Calu3 (cell line): ENCODE results near the gene PPP2R1B. TPM values are rescaled to one million over a fixed set of nuclear protein-coding genes. Genes with fewer than 3 reads are reported as not detected.

Experiments used
- BruUV-seq: library from RNA; stranded (reverse); fragments of 400-500 nt; replicated peaks from 2 replicates; lab custom pipeline; 2021; lab: Mats Ljungman, UMichigan
- CTCF ChIA-PET: fragments of 300-600 bp; sonication (Branson Sonifier 250); formaldehyde crosslinking; loops from one replicate; lab custom pipeline; 2022; ENCODE audit warnings: antibody characterized with exemption; lab: Charles Lee
- DNase-seq: peaks from one replicate; pipeline ENCODE4 v3.0.0; 2022
- H3K27ac Mint-ChIP-seq: one replicate; pipeline ENCODE4 v1.8.0; 2022; ENCODE audit warnings: mixed read lengths; ENCODE audit not compliant: unreplicated experiment
- H3K27me3 Mint-ChIP-seq: one replicate; pipeline ENCODE4 v1.8.0; 2022; ENCODE audit warnings: mixed read lengths; ENCODE audit not compliant: unreplicated experiment
- H3K36me3 Mint-ChIP-seq: one replicate; pipeline ENCODE4 v1.8.0; 2022; ENCODE audit warnings: mild to moderate bottlenecking, moderate library complexity, mixed read lengths; ENCODE audit not compliant: insufficient read depth, unreplicated experiment
- H3K4me1 Mint-ChIP-seq: one replicate; pipeline ENCODE4 v1.8.0; 2022; ENCODE audit warnings: mild to moderate bottlenecking, low read depth, mixed read lengths; ENCODE audit not compliant: unreplicated experiment
- H3K4me3 Mint-ChIP-seq: one replicate; pipeline ENCODE4 v1.8.0; 2022; ENCODE audit warnings: mild to moderate bottlenecking, low read depth, moderate library complexity, mixed read lengths; ENCODE audit not compliant: unreplicated experiment
- H3K9me3 Mint-ChIP-seq: one replicate; pipeline ENCODE4 v1.8.0; 2022; ENCODE audit warnings: low read depth, mixed read lengths; ENCODE audit not compliant: unreplicated experiment
- intact Hi-C: fragments of 100-400 bp; cut with micrococcal nuclease; formaldehyde crosslinking; loops from one replicate; pipeline ENCODE4 v1.10.0; 2022; ENCODE audit not compliant: unreplicated experiment
- total RNA-seq: library from RNA; stranded (reverse); gene quantifications from 2 replicates; pipeline ENCODE4 v1.2.3, GENCODE V29; 2022
- TF ChIP-seq, protein P1 (sequence below): fragments of 200-600 bp; IDR thresholded peaks from one replicate; pipeline ENCODE4 v1.8.0; 2022; ENCODE audit warnings: antibody characterized with exemption; ENCODE audit not compliant: unreplicated experiment

The PPP2R1B gene
- total RNA-seq, 1 experiment from 2014 or later = 24.0 TPM

DNA sequence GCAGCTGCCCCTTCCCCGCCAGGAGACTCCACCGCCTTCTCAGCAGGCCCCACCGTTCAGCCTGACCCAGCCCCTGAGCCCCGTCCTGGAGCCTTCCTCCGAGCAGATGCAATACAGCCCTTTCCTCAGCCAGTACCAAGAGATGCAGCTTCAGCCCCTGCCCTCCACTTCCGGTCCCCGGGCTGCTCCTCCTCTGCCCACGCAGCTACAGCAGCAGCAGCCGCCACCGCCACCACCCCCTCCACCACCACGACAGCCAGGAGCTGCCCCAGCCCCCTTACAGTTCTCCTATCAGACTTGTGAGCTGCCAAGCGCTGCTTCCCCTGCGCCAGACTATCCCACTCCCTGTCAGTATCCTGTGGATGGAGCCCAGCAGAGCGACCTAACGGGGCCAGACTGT, 42.6 kb downstream of the PPP2R1B start:
- Mint-ChIP-seq H3K27me3 (no peaks in the 10 kb centered on the region), H3K4me1 (peaks cover 4% of the 10 kb centered on the region), H3K9me3 (no peaks in the 10 kb centered on the region), H3K4me3 (no peak overlapping the region), H3K36me3 (peaks cover 22% of the 10 kb centered on the region), H3K27ac (no peak overlapping the region)
- CTCF ChIA-PET = no interaction called here
- no TSS peak for BruUV-seq
- no peak for DNase-seq
- TF ChIP-seq, protein P1, sequence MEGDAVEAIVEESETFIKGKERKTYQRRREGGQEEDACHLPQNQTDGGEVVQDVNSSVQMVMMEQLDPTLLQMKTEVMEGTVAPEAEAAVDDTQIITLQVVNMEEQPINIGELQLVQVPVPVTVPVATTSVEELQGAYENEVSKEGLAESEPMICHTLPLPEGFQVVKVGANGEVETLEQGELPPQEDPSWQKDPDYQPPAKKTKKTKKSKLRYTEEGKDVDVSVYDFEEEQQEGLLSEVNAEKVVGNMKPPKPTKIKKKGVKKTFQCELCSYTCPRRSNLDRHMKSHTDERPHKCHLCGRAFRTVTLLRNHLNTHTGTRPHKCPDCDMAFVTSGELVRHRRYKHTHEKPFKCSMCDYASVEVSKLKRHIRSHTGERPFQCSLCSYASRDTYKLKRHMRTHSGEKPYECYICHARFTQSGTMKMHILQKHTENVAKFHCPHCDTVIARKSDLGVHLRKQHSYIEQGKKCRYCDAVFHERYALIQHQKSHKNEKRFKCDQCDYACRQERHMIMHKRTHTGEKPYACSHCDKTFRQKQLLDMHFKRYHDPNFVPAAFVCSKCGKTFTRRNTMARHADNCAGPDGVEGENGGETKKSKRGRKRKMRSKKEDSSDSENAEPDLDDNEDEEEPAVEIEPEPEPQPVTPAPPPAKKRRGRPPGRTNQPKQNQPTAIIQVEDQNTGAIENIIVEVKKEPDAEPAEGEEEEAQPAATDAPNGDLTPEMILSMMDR = no peak
- intact Hi-C loops = no loop called here

DNA sequence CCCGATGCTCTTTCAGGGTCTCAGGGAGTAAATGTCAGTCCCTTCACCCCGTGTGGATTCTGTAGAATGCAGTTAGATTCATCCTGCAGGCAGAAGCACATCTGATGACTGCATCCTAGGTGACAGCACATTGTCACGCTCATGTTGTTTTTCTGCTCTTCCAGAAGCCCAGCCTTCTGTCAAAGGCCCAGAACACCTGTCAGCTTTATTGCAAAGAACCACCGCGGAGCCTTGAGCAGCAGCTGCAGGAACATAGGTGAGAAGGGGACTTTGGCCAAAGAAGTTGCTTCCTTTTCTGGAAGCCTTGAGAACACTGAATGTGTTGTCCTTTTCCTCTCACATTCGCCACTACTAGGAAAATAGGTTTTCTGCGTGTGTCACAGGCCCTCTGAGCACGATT, 43.7 kb downstream of the PPP2R1B start:
- H3K36me3 Mint-ChIP-seq = peaks cover 27% of the 10 kb centered on the region
- TF ChIP-seq, protein P1 = no peak
- DNase-seq = no peak
- intact Hi-C loops = no loop called here
- peaks cover 15% of the 10 kb centered on the region for H3K4me1 Mint-ChIP-seq
- H3K9me3 Mint-ChIP-seq = no peaks in the 10 kb centered on the region
- CTCF ChIA-PET = no interaction called here
- BruUV-seq = no TSS peak
- no peak overlapping the region for H3K4me3 Mint-ChIP-seq
- H3K27me3 Mint-ChIP-seq = no peaks in the 10 kb centered on the region
- no peak overlapping the region for H3K27ac Mint-ChIP-seq

DNA sequence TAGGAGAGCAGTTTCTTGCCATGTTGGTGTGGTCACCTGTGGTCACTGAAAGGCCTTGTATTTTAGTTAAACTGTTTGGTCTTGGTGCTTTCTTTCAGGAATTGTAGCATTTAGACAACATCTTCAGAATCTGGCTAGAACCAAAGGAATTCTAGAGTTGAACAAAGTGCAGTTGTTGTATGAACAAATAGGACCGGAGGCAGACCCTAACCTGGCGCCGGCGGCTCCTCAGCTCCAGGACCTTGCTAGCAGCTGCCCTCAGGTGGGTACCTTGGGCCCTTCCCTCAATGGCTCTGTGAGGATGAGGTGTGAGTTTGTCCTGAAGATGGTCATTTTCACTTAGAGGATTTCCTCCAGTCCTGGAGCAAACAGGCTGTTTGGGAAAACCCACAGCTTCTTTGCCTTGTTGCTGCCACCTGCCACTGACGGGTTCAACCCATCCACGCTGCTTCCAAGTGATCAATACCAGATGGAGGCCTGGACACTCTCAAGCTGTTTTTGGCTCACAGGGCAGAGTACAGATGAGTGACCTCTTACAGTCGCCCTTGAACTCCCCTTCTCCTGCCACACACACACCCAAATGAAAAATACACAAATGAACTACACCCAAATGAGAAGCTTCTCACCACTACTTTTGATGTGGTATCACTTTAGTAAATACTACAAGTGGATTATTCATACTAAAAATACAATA, 45.2 kb downstream of the PPP2R1B start:
- peaks cover 23% of the 10 kb centered on the region for H3K36me3 Mint-ChIP-seq
- intact Hi-C loops = no loop called here

DNA sequence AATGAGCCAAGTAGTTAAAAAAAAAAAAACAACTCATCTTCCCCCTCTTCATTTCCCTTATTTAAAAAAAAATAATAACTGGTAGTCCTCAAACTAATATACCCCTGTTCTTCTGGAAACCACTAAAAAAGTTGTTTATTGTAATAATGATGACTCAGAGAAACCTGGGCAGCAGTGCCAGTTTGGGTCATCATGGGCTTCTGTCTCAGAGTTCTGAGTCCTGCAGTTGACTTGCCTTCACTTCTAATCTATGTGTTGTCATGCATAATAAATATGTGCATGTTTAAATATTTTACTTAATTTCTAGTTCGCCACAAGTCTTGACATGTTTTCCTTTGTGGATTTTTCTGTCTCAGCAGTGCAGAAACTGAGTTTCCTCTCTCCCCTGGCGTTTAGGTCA, 46.8 kb downstream of the PPP2R1B start:
- BruUV-seq = no TSS peak
- Mint-ChIP-seq H3K36me3 (peaks cover 23% of the 10 kb centered on the region), H3K27me3 (no peaks in the 10 kb centered on the region), H3K9me3 (no peaks in the 10 kb centered on the region), H3K4me3 (no peak overlapping the region), H3K27ac (no peak overlapping the region), H3K4me1 (peaks cover 18% of the 10 kb centered on the region)
- TF ChIP-seq, protein P1 = no peak
- no peak for DNase-seq
- CTCF ChIA-PET = no interaction called here
- intact Hi-C loops = loop anchor here (5.0 kb wide), 1 partner anchor 117 kb away; the partner anchor contains the start of gene SIK2

More for the DNA sequence above, 45.2 kb downstream of the PPP2R1B start:
- CTCF ChIA-PET = interaction anchor here (0.6 kb wide), 1 partner anchor 57 kb away, joined by 4 read pairs; no protein-coding TSS in a partner anchor
- no peaks in the 10 kb centered on the region for H3K9me3 Mint-ChIP-seq
- no peak for DNase-seq
- TF ChIP-seq, protein P1 = no peak
- no peak overlapping the region for H3K27ac Mint-ChIP-seq
- no peaks in the 10 kb centered on the region for H3K27me3 Mint-ChIP-seq
- no peak overlapping the region for H3K4me3 Mint-ChIP-seq
- peaks cover 18% of the 10 kb centered on the region for H3K4me1 Mint-ChIP-seq
- BruUV-seq = no TSS peak
